Astrocyte of the spinal cord (primary cell): ENCODE results near the gene DESI1.
"Not testable (repeated sequence)": the region's sequence is repeated elsewhere in the genome, so short reads cannot be mapped to it uniquely, and the experiment has no call there.

Experiments
- DNase-seq: peaks from one replicate; pipeline ENCODE4 v3.0.0; 2011; ENCODE audit warnings: low read depth, low spot score
- H3K4me3 ChIP-seq: 2 replicates; pipeline ENCODE4 v1.5.1; 2011; ENCODE audit warnings: low read depth, mild to moderate bottlenecking, low read length, moderate library complexity
- in situ Hi-C: cut with HindIII; loops from 2 replicates; pipeline ENCODE4 v1.10.0; 2017; ENCODE audit warnings: low sequenced_read_pairs
- TF ChIP-seq, protein P1 (sequence below): IDR thresholded peaks from 2 replicates; pipeline ENCODE4 v1.5.1; 2012; ENCODE audit warnings: low read depth, mild to moderate bottlenecking, low read length, inconsistent platforms

Gene DESI1

DNA sequence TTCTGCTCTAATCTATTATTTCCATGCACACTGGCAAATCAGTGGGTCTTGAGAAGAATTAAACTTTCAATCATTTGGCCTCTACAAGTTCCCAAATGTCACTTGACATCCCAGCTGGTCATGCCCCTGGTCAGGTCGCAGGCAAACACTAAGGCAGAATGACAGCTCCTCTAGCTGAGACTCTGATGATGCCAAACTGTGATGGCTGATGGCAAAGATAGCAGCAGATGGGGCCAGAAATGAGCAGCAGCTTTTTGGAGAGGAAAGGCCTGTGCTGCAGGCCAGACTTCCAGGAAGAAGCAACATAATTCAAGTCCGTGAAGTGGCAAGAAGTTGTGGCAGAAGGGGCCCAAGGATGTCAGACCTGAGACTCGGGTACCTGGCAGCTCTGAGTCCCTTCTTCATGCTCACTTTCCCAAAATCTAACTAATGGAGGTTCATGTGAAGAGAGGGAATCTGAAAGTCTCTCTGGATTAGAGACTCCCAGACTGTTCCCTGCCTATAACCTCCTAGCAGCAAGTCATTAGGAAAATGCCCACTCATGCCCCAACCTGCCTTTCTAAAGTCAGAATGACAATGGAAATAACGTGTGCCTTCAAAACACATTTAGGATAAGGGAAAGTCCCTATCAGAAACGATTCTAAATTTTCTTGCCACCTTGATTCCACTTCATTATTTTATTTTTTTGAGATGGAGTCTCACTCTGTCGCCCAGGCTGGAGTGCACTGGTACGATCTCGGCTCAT is 21.8 kb downstream of the DESI1 start:
- no peak for DNase-seq
- no peak overlapping the region for H3K4me3 ChIP-seq
- TF ChIP-seq, protein P1, sequence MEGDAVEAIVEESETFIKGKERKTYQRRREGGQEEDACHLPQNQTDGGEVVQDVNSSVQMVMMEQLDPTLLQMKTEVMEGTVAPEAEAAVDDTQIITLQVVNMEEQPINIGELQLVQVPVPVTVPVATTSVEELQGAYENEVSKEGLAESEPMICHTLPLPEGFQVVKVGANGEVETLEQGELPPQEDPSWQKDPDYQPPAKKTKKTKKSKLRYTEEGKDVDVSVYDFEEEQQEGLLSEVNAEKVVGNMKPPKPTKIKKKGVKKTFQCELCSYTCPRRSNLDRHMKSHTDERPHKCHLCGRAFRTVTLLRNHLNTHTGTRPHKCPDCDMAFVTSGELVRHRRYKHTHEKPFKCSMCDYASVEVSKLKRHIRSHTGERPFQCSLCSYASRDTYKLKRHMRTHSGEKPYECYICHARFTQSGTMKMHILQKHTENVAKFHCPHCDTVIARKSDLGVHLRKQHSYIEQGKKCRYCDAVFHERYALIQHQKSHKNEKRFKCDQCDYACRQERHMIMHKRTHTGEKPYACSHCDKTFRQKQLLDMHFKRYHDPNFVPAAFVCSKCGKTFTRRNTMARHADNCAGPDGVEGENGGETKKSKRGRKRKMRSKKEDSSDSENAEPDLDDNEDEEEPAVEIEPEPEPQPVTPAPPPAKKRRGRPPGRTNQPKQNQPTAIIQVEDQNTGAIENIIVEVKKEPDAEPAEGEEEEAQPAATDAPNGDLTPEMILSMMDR, result no peak
- in situ Hi-C loops, result no loop called here

- DNase-seq, result peak; percentile 84
- in situ Hi-C loops, result no loop called here
- TF ChIP-seq, protein P1, result no peak
- no peak overlapping the region for H3K4me3 ChIP-seq
Observed at GRCh38 chr22:41598081-41598480, 22.8 kb downstream of the DESI1 start.

DNA sequence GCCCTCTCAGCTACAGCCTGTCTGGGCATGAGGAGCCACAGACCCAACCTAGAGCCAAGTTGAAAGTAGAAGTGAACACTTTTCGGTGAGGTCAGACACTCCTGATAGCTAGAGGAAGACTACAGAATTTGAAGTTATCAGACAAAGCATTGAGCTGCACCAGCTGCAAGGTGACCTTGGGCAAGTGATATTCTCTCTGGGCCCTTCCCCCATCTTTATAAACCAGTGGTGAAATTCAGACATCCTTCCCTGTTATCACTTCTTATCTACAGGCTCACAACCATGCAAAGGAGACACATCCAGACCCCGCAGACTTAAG is 23.2 kb downstream of the DESI1 start:
- in situ Hi-C loops, result no loop called here
- TF ChIP-seq, protein P1, result no peak
- no peak for DNase-seq
- no peak overlapping the region for H3K4me3 ChIP-seq

DNA sequence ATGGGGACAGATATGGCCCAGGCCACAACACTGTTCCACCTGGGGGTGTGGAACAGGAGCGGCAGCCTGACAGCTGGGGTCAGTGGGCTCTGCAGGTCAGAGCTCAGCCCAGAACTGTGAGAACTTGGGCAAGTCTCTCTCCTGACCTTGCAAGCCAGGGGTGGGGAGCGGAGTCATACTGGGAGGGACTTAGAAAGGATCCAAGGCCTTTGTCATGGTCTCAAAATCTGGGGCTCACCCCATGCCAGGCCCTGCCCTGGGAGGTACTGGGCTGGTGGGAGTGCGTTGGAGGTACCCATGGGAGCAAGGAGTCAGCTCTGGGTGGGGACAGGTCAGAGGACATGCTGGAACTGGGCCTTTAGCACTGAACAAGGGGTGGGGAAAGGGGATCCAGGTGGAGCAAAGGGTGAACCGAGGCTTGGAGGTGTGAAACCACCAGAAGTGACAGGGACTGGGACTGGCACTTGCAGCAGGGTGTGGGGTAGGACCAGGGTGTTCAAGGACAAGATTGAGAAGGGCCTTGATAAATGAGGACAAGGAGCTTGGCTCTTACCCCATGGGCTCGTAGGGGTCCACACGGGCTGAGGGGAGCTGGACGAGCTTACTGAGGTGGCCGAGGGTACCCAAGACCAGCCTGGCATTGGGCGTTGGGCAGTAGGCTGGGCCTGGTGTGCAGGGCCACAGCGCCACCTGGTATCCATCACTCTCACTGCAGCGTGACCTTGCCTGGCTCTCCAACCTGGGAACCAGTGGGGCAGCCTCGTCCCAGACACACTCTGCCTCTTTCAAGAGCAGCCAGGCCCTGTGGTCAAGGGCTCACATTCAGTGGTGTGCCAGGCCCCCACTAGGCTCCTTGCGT is 23.8 kb downstream of the DESI1 start:
- peak; percentile 41 for DNase-seq
- in situ Hi-C loops, result no loop called here
- no peak overlapping the region for H3K4me3 ChIP-seq
- TF ChIP-seq, protein P1, result peak; percentile 89

- no peak overlapping the region for H3K4me3 ChIP-seq
- in situ Hi-C loops, result no loop called here
- DNase-seq, result no peak
- TF ChIP-seq, protein P1, result no peak
Observed at GRCh38 chr22:41595703-41596102, 25.1 kb downstream of the DESI1 start.

GRCh38 chr22:41593336-41593960 is 27.4 kb downstream of the DESI1 start:
- in situ Hi-C loops, DNase-seq, H3K4me3 ChIP-seq: not testable (repeated sequence)
